ENCODE measurements around the gene KCTD17. TPM values are rescaled to one million over a fixed set of nuclear protein-coding genes. Genes with fewer than 3 reads are reported as not detected.

Gene KCTD17
- total RNA-seq, 1 experiment from 2014 or later: 39.1 TPM

DNA sequence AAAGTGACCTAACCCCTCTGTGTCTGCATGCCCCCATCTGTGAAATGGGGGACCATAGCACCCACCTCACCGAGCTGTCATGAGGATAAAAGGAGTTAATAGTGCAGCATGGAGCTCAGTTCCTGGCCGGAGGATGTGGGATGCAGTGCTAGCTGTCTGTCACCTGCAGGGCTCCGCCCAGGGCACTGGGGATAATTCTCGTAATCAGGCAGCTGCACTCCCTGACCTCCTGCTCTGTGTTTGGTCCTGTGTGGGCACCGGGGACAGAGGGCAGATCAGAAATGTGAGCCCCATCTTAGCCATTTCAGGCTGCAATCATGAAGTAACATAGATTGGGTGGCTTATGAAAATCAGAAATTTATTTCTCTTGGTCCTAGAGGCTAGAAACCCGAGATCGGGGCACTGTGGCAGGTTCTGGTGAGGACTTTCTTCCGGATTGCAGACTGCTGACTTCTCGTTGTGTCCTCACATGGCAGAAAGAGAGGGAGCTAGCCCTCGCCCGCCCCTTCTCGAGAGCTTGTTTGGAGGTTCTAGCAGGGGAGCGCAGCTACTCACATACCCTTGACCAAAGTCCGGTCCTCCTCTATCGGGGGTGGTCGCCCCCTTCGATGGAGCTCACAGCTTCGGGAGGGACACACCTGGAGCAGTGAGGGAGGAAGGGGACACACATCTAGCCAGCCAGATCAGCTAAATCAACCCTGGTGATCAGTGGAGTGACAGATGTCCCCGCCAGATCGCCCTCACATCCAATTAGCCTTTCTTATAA, 3.2 kb downstream of the KCTD17 start:
- Histone ChIP-seq H3K27me3 (replicated peaks; ENCODE audit: insufficient read depth, low read depth, low read length, poor library complexity) (no peaks in the 10 kb centered on the region), H3K36me3 (ENCODE audit: insufficient read depth, low read length, poor library complexity, severe bottlenecking) (peaks cover 5% of the 10 kb centered on the region), H3K4me3 (ENCODE audit: low read depth, low read length, poor library complexity, severe bottlenecking) (no peak overlapping the region), H3K9me3 (ENCODE audit: low read depth, low read length, poor library complexity, severe bottlenecking) (no peaks in the 10 kb centered on the region), H3K27ac (ENCODE audit: low read depth, low read length, poor library complexity, severe bottlenecking) (no peak overlapping the region), H3K4me1 (ENCODE audit: insufficient read depth, low read length, poor library complexity, severe bottlenecking) (peaks cover 4% of the 10 kb centered on the region)
- ChIA-PET POLR2A (ENCODE audit: low non-redundant PET) (no interaction called here), CTCF (interaction anchor here (0.6 kb wide), 1 partner anchor 9 kb away, joined by 3 read pairs; no protein-coding TSS in a partner anchor)
- BruUV-seq (replicated peaks): no TSS peak
- no peak for TF ChIP-seq EZH2 (IDR thresholded peaks at IDR 0.05; ENCODE audit: borderline replicate concordance, low read depth, low read length, poor library complexity, severe bottlenecking)
- TF ChIP-seq, protein P1, sequence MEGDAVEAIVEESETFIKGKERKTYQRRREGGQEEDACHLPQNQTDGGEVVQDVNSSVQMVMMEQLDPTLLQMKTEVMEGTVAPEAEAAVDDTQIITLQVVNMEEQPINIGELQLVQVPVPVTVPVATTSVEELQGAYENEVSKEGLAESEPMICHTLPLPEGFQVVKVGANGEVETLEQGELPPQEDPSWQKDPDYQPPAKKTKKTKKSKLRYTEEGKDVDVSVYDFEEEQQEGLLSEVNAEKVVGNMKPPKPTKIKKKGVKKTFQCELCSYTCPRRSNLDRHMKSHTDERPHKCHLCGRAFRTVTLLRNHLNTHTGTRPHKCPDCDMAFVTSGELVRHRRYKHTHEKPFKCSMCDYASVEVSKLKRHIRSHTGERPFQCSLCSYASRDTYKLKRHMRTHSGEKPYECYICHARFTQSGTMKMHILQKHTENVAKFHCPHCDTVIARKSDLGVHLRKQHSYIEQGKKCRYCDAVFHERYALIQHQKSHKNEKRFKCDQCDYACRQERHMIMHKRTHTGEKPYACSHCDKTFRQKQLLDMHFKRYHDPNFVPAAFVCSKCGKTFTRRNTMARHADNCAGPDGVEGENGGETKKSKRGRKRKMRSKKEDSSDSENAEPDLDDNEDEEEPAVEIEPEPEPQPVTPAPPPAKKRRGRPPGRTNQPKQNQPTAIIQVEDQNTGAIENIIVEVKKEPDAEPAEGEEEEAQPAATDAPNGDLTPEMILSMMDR (conservative IDR thresholded peaks at IDR 0.05; ENCODE audit: low read depth, low read length): no peak
- DNase-seq (ENCODE audit: low spot score): no peak
- intact Hi-C loops (cut with micrococcal nuclease; ENCODE audit: unreplicated experiment): no loop called here

DNA sequence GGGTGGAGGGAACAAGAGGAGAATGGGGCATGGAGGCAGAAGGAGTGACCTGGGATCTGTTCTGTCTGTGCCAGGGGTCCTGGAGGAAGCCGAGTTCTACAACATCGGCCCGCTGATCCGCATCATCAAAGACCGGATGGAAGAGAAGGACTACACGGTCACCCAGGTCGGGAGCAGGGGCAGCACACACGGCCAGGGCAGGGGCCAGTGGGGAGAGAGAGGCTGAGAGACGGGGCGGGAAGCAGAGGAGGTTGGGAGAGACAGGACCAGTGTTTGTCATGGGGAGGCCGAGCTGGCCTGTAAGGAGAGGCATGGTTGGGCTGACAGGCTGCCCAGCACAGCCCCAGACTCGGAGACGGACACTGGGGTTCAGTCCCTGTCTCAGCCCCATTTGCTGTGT, 4.7 kb downstream of the KCTD17 start:
- intact Hi-C loops (cut with micrococcal nuclease; ENCODE audit: unreplicated experiment): no loop called here
- DNase-seq (ENCODE audit: low spot score): no peak
- H3K27ac ChIP-seq (ENCODE audit: low read depth, low read length, poor library complexity, severe bottlenecking): no peak overlapping the region
- TF ChIP-seq EZH2 (IDR thresholded peaks at IDR 0.05; ENCODE audit: borderline replicate concordance, low read depth, low read length, poor library complexity, severe bottlenecking): no peak
- TF ChIP-seq, protein P1 (conservative IDR thresholded peaks at IDR 0.05; ENCODE audit: low read depth, low read length): no peak
- no TSS peak for BruUV-seq (replicated peaks)
- H3K9me3 ChIP-seq (ENCODE audit: low read depth, low read length, poor library complexity, severe bottlenecking): no peaks in the 10 kb centered on the region
- peaks cover 5% of the 10 kb centered on the region for H3K36me3 ChIP-seq (ENCODE audit: insufficient read depth, low read length, poor library complexity, severe bottlenecking)
- no peak overlapping the region for H3K4me3 ChIP-seq (ENCODE audit: low read depth, low read length, poor library complexity, severe bottlenecking)
- no peaks in the 10 kb centered on the region for H3K27me3 ChIP-seq (replicated peaks; ENCODE audit: insufficient read depth, low read depth, low read length, poor library complexity)
- peaks cover 4% of the 10 kb centered on the region for H3K4me1 ChIP-seq (ENCODE audit: insufficient read depth, low read length, poor library complexity, severe bottlenecking)
- CTCF ChIA-PET: no interaction called here
- POLR2A ChIA-PET (ENCODE audit: low non-redundant PET): no interaction called here

DNA sequence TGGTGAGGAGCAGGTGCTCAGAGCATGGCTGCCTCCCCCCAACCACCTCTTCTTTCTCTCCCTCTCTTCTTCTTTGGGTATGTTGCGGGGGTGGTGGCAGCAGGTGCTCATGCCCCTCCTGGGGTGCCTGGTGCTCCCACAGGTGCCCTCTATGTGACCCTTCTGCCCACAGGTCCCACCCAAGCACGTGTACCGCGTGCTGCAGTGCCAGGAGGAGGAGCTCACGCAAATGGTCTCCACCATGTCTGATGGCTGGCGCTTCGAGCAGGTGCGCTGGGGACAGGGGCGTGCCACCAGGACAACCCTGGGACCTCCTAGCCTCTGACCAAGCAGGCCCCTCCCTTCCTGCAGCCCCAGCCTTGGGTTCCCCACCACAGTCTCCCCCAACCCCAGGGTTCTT, 5.7 kb downstream of the KCTD17 start:
- BruUV-seq (replicated peaks): no TSS peak
- CTCF ChIA-PET: no interaction called here
- intact Hi-C loops (cut with micrococcal nuclease; ENCODE audit: unreplicated experiment): no loop called here
- peaks cover 3% of the 10 kb centered on the region for H3K4me1 ChIP-seq (ENCODE audit: insufficient read depth, low read length, poor library complexity, severe bottlenecking)
- no peak for DNase-seq (ENCODE audit: low spot score)
- no peak for TF ChIP-seq EZH2 (IDR thresholded peaks at IDR 0.05; ENCODE audit: borderline replicate concordance, low read depth, low read length, poor library complexity, severe bottlenecking)
- TF ChIP-seq, protein P1 (conservative IDR thresholded peaks at IDR 0.05; ENCODE audit: low read depth, low read length): no peak
- H3K9me3 ChIP-seq (ENCODE audit: low read depth, low read length, poor library complexity, severe bottlenecking): no peaks in the 10 kb centered on the region
- POLR2A ChIA-PET (ENCODE audit: low non-redundant PET): no interaction called here
- peaks cover 5% of the 10 kb centered on the region for H3K36me3 ChIP-seq (ENCODE audit: insufficient read depth, low read length, poor library complexity, severe bottlenecking)
- H3K4me3 ChIP-seq (ENCODE audit: low read depth, low read length, poor library complexity, severe bottlenecking): no peak overlapping the region
- no peak overlapping the region for H3K27ac ChIP-seq (ENCODE audit: low read depth, low read length, poor library complexity, severe bottlenecking)
- H3K27me3 ChIP-seq (replicated peaks; ENCODE audit: insufficient read depth, low read depth, low read length, poor library complexity): no peaks in the 10 kb centered on the region

All from A673 (cell line).